Activated CD4-positive, alpha-beta T cell treated with anti-CD3 and anti-CD28 coated beads, Interleukin-2, amount 50 U/mL, for 1 hour (primary cell): Measurements from ENCODE around the gene NARF.
"Not testable (repeated sequence)": the region's sequence is repeated elsewhere in the genome, so short reads cannot be mapped to it uniquely, and the experiment has no call there.

Source experiments
- DNase-seq: peaks from one replicate; pipeline ENCODE4 v3.0.0-alpha.2; 2020

NARF gene

DNA sequence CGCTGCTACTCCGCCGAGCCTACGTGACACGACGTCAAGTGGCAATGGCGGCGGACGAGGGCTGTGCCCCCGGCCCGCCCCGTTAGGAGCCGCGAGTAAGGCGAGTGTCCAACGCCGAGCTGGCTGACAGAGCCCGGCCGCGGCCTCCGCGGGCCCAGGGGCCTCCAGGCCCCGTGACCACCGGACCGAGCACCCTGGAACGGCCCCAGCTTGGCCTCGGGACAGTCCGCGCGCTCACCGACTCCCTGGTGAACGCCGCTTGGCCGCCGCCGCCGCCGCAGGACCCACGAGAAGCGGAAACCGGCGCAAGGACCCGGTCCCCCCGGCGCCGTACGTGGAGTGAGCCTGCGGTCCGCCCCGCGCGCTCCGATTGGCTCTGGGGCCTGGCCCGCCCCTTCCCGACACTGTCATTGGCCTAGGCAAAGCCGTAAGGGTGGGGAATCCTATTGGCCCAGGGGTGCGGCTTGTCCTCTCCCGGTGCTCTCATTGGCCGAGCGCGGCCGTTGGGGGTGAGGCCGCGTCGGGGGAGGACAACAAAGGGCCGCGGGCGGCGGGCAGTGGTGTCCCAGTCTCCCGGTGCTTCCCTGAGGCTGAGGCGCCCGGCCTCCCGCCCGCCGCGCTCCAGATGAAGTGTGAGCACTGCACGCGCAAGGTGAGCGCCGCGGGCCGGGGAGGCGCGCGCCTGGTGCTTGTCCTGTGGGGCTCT lies at the start of gene NARF:
Gene NARF (plus strand): TSS at position 563 of the 706 bp plus-strand sequence. CDS start 63 bp downstream, at position 626.
- DNase-seq, result peak; percentile 93

DNA sequence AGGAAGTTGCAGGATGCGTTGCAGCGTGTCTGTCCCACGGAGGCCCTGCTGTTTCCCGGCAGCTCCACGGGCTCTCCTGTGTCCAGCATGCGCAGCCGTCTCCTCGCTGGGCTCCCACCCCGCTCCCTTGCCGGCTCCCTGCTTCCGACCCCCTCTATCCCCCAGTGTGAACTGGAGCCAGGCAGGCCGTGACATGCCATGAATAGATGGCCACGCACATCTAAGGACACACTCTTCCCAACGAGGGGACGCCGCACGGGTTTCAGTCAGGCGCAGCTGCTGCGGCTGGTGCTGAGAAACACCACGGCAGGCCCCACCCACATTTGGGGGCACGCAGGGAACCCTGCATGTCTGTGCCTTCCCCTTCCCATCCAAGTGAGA lies 49.6 kb upstream of the NARF start:
- no peak for DNase-seq

DNA sequence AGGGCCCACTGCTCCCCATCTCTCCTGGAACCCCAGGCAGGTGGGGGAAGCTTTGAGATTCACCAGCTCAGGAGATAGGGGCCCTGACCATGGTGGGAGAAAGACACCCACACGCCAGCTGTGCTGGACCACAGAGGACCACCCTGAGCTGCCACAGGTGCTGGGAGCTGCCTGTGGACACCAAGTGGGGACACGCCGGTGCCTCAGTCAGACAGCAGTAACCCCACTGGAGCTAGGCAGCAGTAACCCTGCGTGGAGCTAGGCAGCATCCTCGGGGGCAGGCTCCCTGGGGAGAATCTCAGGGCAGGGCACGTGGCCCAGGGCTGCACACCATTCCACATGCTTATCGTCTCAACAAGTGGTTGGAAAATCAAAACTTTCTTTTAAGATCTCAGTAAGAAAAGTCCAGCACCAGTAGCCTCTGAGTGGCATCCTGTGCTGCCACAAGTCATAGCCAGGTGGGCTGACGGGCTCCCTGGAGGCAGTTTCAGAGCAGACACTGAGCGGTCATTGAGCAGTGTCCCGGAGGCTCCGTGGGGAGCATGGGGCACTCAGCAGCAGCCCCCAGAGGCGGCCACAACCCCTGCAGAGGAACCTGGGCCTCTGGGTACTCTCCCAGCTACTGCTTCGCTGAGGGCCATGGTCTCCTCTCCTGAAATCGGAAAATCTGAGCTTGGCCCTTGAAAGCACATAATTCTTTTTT lies 48.4 kb upstream of the NARF start:
- no peak for DNase-seq

DNA sequence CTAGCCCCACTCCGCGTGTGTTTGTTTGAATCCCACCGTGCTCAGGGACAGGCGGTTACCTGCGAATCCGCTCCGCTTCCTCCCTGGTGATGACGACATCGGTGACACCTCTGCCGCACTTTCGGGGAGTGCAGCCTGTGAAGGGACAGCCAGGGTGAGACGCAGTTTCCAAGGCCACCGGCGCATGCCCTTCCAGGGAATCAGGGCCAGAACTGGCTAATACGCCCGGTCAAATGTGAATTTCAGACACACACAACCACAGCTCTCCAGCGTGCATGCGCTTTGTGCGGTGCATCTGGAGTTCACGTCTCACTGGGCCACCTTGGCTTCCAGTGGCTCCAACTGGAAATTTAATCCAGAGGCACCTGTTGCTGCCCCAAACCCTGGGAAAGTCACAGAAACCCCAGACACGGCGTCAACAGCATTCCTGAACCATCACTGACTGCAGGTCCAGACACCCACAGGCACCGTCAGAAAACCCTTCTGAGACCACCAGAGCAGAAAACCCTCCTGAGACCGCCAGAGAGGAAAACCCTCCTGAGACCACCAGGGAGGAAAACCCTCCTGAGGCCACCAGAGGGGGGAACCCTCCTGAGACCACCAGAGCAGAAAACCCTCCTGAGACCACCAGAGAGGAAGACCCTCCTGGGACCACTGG lies 47.0 kb upstream of the NARF start:
- no peak for DNase-seq

DNA sequence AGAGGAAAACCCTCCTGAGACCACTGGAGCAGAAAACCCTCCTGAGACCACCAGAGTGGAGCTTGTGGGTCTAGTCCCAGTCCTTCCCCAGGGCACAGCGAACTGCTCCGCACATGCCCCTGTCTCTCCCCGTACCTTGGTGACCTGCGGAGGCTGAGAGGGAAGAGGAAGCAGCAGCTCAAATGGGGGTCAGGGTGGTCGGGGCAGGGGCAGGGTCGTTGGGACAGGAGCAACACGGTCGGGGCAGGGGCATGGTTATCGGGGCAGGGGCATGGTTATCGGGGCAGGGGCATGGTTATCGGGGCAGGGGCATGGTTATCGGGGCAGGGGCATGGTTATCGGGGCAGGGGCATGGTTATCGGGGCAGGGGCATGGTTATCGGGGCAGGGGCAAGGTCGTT lies 46.5 kb upstream of the NARF start:
- not testable (repeated sequence) for DNase-seq

DNA sequence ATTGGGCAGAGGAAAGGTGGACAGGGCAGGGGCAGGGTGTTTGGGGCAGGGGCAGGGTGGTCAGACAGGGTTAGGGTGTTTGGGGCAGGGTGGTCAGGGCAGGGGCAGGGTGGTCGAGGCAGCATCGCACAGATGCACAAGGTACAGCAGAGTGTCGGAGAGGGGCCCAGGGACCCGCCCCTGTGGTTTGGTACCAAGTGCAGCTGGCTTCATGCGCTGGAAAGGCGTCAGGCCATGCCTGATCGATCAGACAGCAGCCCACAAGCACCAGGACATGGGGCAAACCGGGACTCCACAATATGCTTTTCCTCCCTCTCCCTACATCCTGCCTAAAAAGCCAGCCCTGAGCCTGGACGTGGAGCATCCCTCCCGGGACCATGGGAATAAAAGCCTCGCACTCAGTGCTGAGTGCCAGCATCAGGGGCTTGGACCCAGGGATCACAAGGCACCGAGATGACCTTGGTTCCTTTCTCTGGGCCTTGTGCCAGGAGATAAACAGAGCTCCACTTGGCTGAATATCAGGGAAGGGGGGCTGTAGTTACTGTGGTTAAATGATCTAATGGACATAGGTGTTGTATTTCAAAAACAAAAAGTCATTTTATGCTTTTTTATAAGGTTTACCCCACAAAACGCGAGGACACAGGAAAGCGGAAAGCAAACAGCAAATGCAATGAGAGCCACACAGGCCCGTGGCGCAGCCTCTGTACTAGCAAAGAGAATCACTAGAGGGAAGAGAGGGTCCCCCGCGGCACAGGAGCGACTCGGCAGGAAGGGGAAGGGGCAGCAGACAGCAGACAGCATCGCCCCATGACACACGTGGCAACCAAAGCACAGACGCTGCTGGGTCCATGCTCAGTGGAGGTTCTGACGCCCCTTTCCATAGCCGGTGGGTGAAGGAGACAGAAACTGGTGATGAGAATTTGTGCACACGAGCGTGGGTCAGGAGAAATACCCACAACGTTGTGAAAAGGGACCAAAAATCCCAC lies 45.7 kb upstream of the NARF start:
- DNase-seq, result no peak

DNA sequence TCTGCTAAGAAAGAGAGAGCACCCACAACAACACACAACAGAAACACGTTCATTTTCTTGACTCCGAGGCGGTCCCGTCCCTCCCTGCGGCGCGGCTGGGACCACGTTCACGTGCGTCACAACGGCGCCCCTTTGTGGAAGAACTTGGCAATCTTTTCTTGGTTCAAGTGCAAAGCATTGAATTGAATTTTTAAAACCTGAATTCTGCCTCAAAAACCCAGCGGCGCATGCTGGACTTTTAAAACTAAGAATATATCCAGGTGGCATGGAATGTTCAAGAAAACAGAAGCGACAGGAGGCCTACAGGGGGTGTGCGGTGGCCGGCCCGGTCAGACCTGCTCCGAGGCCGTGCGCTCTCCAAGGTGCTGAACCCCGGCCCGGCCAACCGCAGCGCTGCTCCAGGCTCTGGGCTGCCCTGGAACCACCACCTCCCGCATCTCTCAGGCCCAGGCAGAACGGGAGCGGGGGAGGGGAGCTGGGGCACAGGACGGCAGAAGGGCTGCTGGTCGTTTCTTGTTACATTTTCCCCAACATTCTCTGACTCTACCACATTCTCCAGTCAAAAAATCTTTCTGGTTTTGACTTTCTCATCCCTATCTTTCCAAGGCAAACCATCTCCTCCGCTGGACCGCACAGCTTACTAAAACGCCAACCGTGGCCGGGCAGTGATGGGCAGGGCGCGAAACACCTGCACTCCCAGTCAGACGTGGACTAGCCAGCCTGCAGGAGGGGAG lies 43.8 kb upstream of the NARF start:
- DNase-seq, result peak; percentile 75

DNA sequence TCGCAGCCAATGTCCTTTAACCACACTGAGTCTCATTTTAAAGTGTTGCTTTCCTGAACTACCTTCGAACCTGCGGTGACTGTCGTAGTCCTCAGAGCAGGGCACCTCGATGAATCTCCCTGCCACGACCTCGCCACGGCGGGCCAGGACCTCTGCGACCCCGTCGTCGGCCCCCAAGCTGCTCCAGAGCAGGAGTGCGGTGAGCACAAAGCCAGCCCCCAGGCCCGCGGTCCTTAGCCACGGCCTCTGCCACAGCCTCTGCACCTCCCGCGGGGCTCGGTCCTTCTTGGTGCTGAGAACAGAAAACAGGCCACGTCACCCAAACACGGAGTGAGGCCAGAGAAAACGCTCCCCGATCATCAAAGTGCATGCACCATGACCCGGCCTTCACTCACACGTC lies 43.2 kb upstream of the NARF start:
- no peak for DNase-seq

DNA sequence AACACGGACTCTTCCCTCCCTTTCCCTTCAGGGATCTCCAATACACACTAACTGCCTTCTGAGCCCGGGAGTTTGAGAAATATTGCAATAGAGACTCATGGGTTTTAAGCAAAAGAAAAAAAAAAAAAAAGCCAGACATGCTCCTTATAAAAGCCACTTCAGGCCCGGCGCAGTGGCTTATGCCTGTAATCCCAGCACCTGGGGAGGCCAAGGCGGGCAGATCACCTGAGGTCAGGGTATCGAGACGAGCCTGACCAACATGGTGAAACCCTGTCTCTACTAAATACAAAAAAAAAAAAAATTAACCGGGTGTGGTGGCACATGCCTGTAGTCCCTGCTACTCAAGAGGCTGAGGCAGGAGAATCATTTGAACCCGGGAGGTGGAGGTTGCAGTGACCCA lies 42.8 kb upstream of the NARF start:
- no peak for DNase-seq

DNA sequence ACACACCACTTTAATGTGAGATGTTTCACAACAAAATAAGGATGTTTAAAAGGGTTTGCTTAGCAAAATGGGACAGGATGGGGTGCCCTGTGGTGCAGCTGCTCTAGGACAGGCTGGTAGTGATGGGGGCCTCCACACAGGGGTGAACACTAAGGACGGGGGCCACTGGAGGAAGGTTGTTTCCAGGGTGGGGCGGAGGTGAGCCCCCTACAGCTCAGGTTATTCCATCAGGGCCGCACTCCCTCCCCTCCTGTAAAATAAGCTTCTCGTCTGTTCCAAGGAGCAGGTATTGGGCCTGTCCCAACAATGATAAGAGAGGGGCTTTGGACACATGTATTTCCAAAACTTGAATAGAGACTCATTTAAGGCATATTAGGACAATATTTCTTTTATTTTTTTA lies 42.3 kb upstream of the NARF start:
- DNase-seq, result no peak

DNA sequence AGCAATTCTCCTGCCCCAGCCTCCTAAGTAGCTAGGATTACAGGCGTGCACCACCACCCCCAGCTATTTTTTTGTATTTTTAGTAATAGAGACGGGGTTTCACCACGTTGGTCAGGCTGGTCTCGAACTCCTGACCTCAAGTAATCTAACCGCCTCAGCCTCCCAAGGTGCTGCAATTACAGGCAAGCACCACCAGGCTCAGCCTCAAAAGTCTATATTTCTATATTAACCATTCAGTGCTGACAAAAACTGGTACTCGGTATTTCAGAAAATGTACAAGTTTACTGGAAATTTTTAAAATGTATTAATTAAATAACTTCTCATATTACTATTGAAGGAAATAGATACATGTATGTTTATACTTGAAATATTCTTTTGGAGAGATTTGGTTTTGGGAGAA lies 41.8 kb upstream of the NARF start:
- no peak for DNase-seq

DNA sequence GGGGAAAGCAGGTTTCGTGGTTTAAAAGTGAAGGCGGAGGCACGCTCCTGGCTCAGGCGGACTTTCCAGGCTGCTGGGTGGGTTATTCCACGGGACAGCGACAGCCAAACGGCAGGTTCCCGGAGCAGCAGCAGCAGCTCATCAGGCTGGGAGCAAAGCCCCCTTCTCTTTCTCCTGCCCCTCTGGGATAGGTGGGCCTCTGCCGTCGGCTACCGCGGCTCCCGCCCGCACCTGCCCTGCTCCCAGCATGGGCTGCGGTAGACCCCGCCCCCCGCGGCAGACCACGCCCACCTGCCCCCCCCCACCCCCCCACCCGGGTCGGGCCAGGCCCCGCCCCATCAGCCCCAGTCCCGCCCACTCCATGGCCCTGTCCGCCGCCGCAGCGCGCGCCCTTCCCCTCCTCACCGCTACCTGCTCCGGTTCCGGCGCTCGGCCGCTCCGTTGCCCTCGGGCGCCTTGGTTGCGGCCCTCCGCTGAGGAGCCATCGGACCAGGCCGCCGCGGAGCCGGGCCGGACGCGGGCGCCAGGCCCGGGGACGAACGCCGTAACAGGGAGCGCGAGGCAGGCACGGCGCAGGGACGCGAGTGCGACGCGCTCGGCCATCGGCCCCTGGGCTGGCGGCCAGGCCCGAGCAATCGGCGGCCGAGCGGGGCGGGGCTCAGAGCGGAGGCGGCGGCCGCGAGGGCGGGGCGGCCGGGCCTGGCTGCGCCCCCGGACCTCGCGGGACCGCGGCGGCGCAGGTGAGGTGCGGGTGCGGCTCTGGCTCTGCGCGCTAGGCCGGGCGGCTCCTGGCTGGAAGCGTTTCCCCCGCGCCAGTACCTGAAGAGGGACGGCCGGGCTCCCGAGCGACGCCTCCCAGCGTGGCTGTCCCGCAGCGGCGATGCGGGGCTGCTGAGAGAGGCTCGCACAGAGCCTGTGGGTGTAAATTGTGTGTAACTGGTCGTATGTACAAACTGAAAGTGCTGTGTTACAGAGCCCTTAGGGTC lies 40.2 kb upstream of the NARF start, which contains the start of the genes HEXD and OGFOD3:
Gene HEXD (plus strand): TSS at position 347 of the 986 bp plus-strand sequence. CDS start 1,453 bp downstream, outside the sequence.
Gene OGFOD3 (minus strand): TSS at position 586 of the 986 bp plus-strand sequence. CDS start 101 bp downstream, at position 485.
- peak; percentile 79 for DNase-seq

DNA sequence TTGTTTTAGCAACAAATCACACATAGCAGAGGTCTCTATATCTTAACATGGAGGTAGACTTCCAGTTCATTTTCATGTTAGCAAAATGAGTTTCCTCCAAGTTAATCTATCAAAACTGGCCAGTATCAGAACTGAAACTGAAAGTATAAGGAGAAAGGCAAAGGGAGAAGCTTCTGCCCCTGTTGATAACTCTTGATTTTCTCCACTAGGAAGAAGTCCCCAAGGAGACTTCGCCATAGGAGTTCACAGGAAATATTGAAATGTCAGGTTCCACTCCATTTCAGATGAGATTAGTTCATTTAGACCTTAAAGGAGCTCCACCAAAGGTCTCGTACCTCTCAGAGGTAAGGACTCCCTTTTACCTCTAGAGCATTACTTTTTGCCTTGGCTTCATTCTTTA lies 39.0 kb upstream of the NARF start:
- no peak for DNase-seq

DNA sequence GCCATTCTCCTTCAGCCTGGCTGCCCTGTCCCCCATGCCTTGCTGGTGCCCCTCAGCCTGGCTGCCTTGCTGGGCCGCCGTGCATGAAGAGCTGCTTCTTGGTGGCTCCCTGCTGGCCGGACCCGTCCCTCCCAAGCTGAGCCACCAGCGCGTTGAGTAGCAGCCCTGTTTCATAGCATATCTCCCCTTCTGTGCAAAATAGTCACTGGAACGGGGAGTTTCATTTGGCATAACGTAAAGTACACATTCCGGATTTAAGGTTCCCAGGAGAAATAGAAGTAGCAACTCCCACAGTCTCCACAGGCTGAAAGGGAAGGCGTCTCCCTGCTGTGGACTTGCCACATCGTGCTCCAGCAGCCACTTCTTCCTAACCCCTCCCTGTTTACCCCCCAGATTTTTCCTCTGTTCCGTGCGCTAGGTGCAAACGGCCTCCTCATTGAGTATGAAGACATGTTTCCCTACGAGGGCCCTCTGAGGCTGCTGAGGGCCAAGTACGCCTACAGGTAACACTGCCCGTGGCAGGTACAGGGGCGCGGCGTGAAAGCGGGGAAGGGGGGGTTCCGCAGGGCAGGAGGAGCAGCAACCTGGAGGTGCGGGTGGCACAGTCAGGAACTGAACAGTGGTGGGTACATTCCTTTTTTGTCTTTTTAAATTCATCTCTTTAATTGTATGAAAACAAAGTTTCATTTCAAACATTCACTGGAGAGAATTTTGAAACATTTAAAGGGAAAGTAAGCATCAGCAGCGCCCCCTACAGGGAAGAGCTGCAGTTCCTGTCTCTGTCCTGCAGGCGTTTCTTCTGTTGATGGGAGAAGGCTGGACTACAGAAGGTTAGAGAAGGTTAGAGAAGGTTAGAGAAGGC lies 34.3 kb upstream of the NARF start:
- DNase-seq, result peak; percentile 62

DNA sequence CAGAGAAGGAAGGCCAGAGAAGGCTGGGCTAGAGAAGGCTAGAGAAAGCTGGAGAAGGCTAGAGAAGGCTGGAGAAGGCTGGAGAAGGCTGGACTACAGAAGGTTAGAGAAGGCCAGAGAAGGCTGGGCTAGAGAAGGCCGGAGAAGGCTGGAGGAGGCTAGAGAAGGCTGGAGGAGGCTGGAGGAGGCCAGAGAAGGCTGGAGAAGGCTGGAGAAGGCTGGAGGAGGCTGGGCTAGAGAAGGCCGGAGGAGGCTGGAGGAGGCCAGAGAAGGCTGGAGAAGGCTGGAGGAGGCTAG lies 33.7 kb upstream of the NARF start:
- DNase-seq, result no peak

DNA sequence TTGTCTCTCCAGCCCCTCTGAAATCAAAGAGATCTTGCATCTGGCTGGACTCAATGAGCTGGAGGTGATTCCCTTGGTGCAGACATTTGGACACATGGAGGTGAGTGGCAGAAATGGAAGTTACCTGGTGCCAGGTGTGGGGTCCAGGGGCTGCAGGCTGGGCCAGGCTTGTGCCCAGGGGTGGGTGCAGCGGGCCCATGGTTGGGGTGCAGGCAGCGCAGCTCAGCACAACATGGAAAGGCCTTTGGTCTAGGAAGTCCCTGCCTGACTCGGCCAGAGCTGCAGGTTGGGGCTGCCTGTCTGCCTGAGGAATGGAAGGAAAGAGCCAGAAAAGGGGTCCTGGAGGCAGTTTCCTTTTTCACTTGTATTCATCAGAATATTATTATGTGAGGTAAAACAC lies 30.0 kb upstream of the NARF start:
- no peak for DNase-seq

DNA sequence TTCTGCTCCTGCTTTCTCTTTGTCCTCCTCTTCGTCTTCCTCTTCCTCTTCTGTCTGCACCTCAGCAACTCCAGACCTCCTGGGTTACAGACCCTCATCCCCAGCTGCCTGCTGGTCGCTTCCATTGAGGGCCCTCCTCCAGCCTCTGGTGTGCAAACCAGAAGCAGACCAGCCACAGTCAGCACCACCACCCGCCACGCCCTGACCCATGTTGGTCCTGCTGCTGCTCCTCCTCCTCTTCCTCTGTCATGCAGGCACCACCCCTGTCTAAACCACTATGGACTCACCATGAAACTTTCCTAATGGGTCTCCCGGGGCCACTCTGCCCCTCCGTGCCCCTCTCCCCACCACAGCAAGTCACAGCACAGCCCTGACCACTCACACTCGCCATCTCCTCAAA lies 28.7 kb upstream of the NARF start:
- DNase-seq, result no peak

DNA sequence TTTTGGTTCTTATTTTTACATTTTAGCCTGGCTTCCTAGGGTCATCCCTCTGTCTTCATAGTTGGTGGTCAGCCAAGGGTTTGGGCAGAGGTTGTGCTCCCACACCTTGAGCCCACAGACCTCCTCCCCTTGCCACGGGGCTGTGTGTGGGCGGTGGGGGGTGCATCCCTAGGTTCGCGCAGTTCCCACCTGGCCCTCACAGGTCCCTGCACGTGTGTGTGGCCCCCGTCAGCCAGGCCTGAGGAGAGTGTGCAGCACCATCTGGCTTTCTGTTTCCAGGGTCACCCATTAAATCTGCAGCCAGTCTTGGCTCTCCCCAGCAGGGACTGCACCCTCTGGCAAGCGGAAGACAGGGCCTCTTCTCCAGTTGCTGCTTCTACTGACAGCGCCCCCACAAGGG lies 26.5 kb upstream of the NARF start:
- no peak for DNase-seq

DNA sequence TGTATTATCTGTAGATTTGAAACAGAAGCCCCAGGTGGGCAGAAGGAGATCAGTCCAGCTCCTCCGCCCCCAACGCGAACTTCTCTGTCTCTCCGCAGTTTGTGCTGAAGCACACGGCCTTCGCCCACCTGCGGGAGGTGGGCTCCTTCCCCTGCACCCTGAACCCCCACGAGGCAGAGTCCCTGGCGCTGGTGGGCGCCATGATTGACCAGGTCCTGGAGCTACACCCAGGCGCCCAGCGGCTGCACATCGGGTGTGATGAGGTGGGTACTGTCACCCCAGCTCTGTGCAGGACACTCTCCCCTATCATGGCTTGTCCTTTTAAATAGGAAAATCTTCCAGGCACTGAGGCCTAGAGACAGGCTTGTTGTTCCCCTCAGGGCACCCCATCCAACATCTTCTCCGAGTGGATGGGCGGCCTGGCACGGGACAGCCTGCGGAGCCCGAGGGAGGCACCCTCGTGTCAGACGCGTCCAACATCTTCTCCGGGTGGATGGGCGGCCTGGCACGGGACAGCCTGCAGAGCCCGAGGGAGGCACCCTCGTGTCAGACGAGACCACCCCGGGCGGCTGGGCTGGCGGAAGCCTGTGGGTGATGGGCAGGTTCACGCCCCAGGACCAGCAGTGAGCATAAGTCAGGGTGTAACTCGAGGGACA lies 24.9 kb upstream of the NARF start:
- DNase-seq, result no peak
